Ovary (tissue), 3 donors: ENCODE measurements around the gene DGCR8.

Source experiments
- CTCF ChIP-seq, 3 donors: fragments of 450-650 bp in 2 of 3; fragments of 200-600 bp in 1 of 3; IDR thresholded peaks; one replicate each; pipeline versions ENCODE4 v1.5.1 to v1.8.0; 2016 to 2022; ENCODE audit warnings: antibody characterized with exemption in 3 of 3, mild to moderate bottlenecking in 1 of 3
- POLR2A ChIP-seq: fragments of 450-650 bp; IDR thresholded peaks from one replicate; pipeline ENCODE4 v1.6.1; 2017; ENCODE audit warnings: antibody characterized with exemption, mild to moderate bottlenecking, moderate library complexity
- donor health status: DM: no; HTN: no; CAD: no.

- TF ChIP-seq CTCF (IDR thresholded peaks at IDR 0.05) = no peak
- TF ChIP-seq POLR2A = no peak
Measured at GRCh38 chr22:20052309-20053259, 27.5 kb upstream of the DGCR8 start.
